Stomach smooth muscle (tissue), 2 donors: ENCODE measurements around the gene AHNAK.

Experiments
- H3K27ac ChIP-seq: one replicate; pipeline ENCODE4 v1.7.0; 2013; ENCODE audit warnings: mild to moderate bottlenecking, low read length, inconsistent platforms
- H3K27me3 ChIP-seq, 2 donors: one replicate each; pipeline ENCODE4 v1.7.0; 2013; ENCODE audit warnings: low read length in 2 of 2; ENCODE audit not compliant: insufficient read depth in 2 of 2, control insufficient read depth in 1 of 2
- H3K36me3 ChIP-seq, 2 donors: one replicate each; pipeline ENCODE4 v1.7.0; 2013; ENCODE audit warnings: low read length in 2 of 2; ENCODE audit not compliant: control insufficient read depth in 2 of 2, insufficient read depth in 2 of 2
- H3K4me1 ChIP-seq: one replicate; pipeline ENCODE4 v1.7.0; 2013; ENCODE audit warnings: low read length; ENCODE audit not compliant: control insufficient read depth, insufficient read depth
- H3K4me3 ChIP-seq, 2 donors: one replicate each; pipeline ENCODE4 v1.7.0; 2013; ENCODE audit warnings: low read length in 2 of 2
- H3K9ac ChIP-seq, 2 donors: one replicate each; pipeline ENCODE4 v1.7.0; 2013; ENCODE audit warnings: low read length in 2 of 2, mild to moderate bottlenecking in 1 of 2
- H3K9me3 ChIP-seq, 2 donors: one replicate each; pipeline ENCODE4 v1.7.0; 2013; ENCODE audit warnings: low read length in 2 of 2; ENCODE audit not compliant: control insufficient read depth in 2 of 2
- donor health status: healthy.
- donor health status: Pancreatic carcinoma.

AHNAK gene

DNA sequence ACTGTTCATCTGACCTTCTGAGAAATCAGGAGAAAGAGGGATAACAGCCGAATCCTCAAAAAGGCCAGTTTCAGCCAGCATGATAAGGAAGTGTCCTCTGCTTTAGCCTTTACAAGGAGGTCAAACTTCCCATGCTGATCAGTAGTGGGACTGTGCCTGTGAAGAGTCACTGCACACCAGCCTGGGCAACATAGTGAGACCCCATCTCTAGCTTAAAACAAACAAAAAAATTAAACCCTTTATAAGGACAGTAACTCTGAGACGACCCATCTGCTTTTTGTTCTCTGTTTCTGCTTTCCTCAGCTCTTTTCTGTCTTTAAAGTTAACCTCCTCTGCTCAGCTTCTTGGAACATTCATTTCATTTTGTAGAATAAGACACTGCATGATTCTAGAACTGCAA lies 78.0 kb downstream of the AHNAK start:
- Histone ChIP-seq H3K36me3 (no peaks in the 10 kb centered on the region), H3K4me1 (peaks cover 11% of the 10 kb centered on the region), H3K9ac (no peak overlapping the region), H3K27ac (no peak overlapping the region), H3K4me3 (no peak overlapping the region), H3K27me3 (no peaks in the 10 kb centered on the region), H3K9me3 (no peaks in the 10 kb centered on the region)

DNA sequence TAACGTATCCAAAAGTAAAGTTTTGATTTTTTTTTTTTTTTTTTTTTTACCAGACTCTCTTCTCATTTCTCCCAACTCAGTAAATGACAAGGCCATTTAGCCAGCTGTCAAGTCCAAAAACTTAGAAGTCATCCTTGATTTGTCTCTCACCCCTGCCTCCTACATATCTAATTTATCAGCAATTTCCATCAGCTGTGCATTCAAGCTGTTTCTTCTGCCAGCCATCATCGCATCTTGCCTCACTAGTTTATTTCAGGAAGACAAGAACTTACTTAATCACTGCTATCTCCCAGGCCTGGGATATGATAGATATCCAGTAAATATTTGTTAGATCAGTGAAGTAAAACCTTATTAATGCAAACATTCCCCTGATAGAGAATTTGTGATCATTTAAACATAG lies 80.2 kb downstream of the AHNAK start:
- no peaks in the 10 kb centered on the region for H3K36me3 ChIP-seq
- no peak overlapping the region for H3K9ac ChIP-seq
- no peaks in the 10 kb centered on the region for H3K9me3 ChIP-seq
- no peak overlapping the region for H3K27ac ChIP-seq
- H3K27me3 ChIP-seq = no peaks in the 10 kb centered on the region
- H3K4me3 ChIP-seq = no peak overlapping the region
- H3K4me1 ChIP-seq = peaks cover under 1% of the 10 kb centered on the region

DNA sequence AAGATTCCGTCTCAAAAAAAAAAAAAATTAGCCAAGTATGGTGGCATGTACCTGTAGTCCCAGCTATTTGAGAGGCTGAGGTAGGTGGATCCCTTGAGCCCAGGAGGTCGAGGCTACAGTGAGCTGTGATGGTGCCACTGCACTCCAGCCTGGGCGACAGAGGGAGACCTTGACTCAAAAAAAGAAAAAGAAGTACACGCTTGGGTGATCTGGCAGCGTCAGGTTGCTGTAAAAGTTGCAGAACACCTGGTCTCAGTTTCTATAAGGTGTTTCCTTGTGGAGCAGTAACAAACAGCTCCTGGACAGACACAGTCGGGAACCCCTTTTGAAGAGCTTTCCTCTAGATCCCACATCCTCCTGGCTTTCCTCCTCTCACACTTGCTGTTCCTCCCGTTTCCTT lies 82.0 kb downstream of the AHNAK start:
- Histone ChIP-seq H3K9ac (no peak overlapping the region), H3K9me3 (no peaks in the 10 kb centered on the region), H3K27me3 (no peaks in the 10 kb centered on the region), H3K27ac (no peak overlapping the region), H3K36me3 (no peaks in the 10 kb centered on the region), H3K4me3 (no peak overlapping the region), H3K4me1 (no peaks in the 10 kb centered on the region)

DNA sequence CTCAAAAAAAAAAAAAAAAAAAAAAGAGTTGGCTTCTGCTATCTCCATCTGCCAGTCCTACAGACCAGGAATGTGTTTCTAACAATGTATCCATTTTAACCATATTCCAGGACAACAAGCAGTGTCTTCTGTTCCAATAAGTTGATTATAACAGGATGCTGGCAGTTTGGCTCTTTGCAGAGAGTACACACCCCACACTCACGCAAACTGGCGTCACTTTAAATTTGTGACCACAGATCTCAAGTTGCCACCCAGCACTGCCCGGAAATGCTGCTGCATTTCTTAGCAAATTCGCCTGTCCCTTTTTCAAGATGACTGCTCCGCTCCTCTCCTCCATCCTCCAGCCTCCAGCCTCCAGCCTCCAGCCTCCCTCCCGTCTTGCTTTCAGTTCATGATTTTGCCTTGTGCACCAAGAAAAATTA lies 83.5 kb downstream of the AHNAK start:
- Histone ChIP-seq H3K9ac (no peak overlapping the region), H3K36me3 (no peaks in the 10 kb centered on the region), H3K27ac (no peak overlapping the region), H3K4me1 (peaks cover 8% of the 10 kb centered on the region), H3K9me3 (no peaks in the 10 kb centered on the region), H3K4me3 (no peak overlapping the region), H3K27me3 (no peaks in the 10 kb centered on the region)

DNA sequence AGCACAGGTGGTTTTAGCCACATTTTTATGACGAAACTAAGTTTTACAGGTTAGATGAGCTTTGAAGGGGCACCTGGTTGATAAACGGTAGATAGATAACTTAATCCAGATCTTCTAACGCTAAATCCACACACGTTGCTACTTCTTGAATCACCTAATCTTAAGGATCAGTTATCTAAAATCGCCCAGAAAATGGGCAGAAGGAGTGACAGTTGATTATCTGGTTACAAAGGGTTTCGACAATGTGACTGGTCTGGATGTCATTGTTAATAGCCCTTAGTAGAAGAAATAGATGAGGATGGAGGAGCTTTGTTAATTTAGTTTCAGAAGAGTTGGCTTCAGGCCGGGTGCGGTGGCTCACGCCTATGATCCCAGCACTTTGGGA lies 84.1 kb downstream of the AHNAK start:
- Histone ChIP-seq H3K9me3 (no peaks in the 10 kb centered on the region), H3K27me3 (no peaks in the 10 kb centered on the region), H3K9ac (no peak overlapping the region), H3K4me3 (no peak overlapping the region), H3K36me3 (no peaks in the 10 kb centered on the region), H3K4me1 (peaks cover 9% of the 10 kb centered on the region), H3K27ac (no peak overlapping the region)

DNA sequence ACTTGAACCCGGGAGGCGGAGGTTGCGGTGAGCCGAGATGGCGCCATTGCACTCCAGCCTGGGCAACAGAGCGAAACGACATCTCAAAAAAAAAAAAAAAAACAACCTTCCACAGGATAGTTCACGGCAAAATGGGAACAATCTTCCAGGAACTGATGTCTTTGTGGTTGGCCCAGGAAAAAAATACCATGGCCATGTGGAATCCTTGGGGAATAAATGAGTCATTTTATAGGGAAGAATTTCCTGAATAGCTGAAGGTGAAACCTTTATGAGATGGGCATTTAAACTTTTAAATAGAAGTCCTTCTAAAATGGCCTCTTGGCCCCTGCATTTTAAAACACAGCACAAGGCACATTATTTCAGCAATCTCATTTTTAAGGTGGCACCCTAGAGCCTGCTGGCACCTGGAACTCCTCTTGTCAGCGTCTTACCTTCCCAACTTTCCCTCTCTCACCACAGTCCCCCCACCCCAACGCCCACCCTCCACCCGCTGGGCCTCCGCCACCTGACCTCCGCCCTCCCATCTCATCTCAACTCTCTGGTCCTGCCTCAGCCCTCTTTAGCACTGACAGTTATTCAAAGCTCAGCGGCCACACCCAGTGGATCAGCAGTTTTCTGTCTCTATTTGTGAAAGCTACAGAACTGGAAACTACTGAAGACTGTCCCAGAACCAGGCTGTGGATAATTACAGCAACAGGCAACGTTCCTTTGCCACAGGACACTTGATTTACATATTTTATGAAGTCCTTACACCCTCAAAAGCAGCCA lies 84.7 kb downstream of the AHNAK start:
- Histone ChIP-seq H3K27ac (no peak overlapping the region), H3K4me1 (peaks cover 9% of the 10 kb centered on the region), H3K9me3 (no peaks in the 10 kb centered on the region), H3K9ac (no peak overlapping the region), H3K36me3 (no peaks in the 10 kb centered on the region), H3K27me3 (no peaks in the 10 kb centered on the region), H3K4me3 (no peak overlapping the region)

DNA sequence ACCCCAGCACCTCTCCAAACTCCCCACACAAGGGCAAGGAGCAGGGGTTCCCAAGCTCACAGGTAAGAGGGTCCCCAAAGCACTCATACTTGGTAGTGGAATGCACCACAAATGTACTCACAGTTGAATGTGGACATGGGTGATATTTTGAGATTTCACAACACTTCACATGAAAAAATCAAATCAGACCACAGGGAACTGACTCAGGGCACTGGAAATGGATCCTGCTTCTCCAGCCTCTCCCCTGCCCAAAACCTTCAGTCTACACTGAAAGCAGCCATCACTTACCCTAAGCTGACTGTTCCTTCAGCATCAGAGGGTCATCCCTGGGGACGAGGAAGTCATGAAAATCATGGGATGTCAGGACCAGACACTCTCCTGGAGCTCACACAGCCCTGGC lies 87.5 kb downstream of the AHNAK start:
- no peaks in the 10 kb centered on the region for H3K36me3 ChIP-seq
- no peak overlapping the region for H3K4me3 ChIP-seq
- H3K9ac ChIP-seq = no peak overlapping the region
- H3K4me1 ChIP-seq = peaks cover 9% of the 10 kb centered on the region
- H3K27me3 ChIP-seq = no peaks in the 10 kb centered on the region
- no peaks in the 10 kb centered on the region for H3K9me3 ChIP-seq
- no peak overlapping the region for H3K27ac ChIP-seq

DNA sequence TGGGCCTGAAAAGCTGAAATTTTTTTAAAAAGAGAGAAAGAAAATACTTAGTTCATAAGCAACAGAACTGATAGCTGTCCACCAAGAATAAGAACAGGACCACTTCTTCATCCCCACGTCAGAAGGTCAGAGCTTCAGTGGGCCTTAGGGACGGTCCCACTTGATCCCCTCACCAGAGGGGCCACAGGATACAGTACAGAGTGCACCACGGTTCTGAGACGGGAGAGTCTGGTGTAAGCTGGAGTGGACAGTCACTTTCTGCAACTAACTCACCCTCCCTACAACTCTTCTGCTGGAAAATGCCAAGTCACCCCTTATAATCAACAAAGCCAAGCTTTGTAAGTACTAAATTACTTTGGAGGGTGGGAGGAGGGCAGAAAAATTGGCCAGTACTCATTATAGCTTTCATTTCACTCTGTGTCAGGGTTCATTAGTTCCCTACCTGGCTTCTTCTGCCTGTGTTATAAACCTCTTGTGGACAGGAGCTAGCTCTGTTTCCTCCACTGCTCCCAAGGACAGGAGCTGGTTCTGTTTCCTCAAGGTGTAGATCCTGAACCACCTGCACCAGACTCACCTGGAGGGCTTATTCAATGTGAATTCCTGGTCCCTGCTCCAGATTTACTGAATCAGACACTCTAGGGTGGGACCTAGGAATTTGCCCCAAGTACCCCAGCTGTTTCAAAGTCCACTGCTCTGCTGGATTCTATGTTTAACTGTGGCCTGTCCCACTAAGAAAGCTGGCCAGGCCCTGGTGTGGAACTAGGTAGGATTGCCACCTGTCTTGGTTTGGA lies 88.2 kb downstream of the AHNAK start:
- no peaks in the 10 kb centered on the region for H3K27me3 ChIP-seq
- H3K9ac ChIP-seq = no peak overlapping the region

DNA sequence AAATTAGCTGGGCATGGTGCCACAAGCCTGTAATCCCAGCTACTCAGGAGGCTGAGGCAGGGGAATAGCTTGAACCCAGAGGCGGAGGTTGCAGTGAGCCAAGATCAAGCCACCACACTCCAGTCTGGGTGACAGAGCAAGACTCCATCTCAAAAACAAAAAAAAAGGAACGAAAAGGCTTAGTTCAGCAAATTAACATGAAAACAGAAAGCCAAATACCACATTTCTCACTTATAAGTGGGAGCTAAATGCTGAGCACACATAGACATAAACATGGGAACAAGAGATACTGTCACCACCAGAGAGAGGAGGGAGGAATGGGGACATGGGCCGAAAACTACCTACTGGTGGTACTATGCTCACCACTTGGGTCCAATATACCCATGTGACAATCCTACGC lies 89.1 kb downstream of the AHNAK start:
- H3K9me3 ChIP-seq = no peaks in the 10 kb centered on the region
- no peak overlapping the region for H3K4me3 ChIP-seq
- no peak overlapping the region for H3K9ac ChIP-seq
- H3K4me1 ChIP-seq = peaks cover 9% of the 10 kb centered on the region
- no peaks in the 10 kb centered on the region for H3K27me3 ChIP-seq
- H3K27ac ChIP-seq = no peak overlapping the region
- no peaks in the 10 kb centered on the region for H3K36me3 ChIP-seq

More for the DNA sequence above, 88.2 kb downstream of the AHNAK start:
- peak overlapping the region; percentile 31 for H3K27ac ChIP-seq
- no peak overlapping the region for H3K4me3 ChIP-seq
- no peaks in the 10 kb centered on the region for H3K9me3 ChIP-seq
- H3K4me1 ChIP-seq = peaks cover 9% of the 10 kb centered on the region
- no peaks in the 10 kb centered on the region for H3K36me3 ChIP-seq

DNA sequence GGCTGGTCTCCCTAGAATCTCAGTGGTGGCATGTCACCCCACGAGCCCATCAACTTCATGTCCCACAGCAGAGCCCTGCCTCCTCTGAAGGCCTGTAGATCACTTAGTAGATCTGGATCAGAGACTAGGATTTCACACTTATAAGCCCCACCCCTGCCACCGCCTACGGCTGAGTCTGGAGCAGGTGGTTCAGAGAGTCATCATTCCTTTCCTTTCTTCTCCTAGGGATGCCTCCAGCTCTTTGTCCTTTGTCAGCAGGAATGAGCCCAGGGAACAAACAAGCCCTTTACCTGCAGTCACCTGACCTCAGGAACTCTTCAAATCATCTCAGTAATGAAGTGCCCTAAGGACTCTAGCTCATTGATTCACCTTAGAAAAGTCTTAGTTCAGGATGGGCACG lies 90.0 kb downstream of the AHNAK start:
- Histone ChIP-seq H3K27ac (no peak overlapping the region), H3K4me1 (peaks cover 9% of the 10 kb centered on the region), H3K36me3 (no peaks in the 10 kb centered on the region), H3K9ac (no peak overlapping the region), H3K27me3 (no peaks in the 10 kb centered on the region), H3K9me3 (no peaks in the 10 kb centered on the region), H3K4me3 (no peak overlapping the region)
